Stimulated activated CD4-positive, alpha-beta T cell treated with anti-CD3 and anti-CD28 coated beads, Interleukin-1b, Interleukin-23, amount 100 ng/mL, for 48 hours (primary cell): ENCODE results near the gene HOXA13.

Experiments
- DNase-seq: peaks from one replicate; pipeline ENCODE4 v3.0.0-alpha.2; 2020

HOXA13 gene

GRCh38 chr7:27205325-27206280 lies 5.7 kb upstream of the HOXA13 start:
- no peak for DNase-seq

DNA sequence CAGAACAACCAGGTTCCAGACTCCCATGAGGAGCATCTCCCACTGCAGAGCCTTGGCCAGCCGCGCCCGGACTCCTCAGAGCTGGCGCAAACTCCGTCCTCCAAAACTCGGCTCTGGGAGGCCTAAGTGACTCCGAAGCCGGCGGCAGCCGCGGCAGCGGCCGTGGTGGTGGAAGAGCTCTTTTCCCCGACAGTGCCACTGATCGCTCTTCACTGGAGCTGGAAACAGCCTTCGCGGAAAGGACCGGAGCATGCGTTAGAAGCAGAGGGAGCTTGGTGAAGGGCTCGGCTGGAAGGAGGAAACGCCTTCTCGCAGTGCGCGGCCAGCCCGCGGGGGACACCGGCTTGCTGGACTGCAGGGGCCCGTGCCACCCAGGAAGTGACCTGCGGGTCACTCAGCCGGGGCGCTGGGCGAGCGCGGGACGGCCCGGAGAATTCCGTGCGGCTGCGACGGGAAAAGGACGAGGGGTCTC lies 5.0 kb upstream of the HOXA13 start:
- no peak for DNase-seq

- DNase-seq: no peak
Observed at GRCh38 chr7:27203964-27204594, 4.2 kb upstream of the HOXA13 start.

- no peak for DNase-seq
Observed at GRCh38 chr7:27203365-27203953, 3.6 kb upstream of the HOXA13 start.

DNA sequence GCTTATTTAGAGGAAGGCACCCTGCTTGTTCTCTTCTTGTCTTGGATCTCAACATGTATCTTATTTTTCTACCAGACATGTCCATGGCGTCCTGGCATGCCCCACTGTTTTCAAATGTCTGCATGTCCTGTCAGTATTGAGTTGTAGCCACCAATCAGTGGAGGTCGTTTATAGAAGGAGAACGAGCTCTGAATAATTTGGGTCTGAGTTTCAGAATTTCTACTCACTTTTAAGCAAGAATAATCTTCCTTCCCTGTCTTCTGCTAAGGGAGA lies 2.9 kb upstream of the HOXA13 start:
- no peak for DNase-seq

GRCh38 chr7:27202018-27202861 lies 2.3 kb upstream of the HOXA13 start:
- no peak for DNase-seq

DNA sequence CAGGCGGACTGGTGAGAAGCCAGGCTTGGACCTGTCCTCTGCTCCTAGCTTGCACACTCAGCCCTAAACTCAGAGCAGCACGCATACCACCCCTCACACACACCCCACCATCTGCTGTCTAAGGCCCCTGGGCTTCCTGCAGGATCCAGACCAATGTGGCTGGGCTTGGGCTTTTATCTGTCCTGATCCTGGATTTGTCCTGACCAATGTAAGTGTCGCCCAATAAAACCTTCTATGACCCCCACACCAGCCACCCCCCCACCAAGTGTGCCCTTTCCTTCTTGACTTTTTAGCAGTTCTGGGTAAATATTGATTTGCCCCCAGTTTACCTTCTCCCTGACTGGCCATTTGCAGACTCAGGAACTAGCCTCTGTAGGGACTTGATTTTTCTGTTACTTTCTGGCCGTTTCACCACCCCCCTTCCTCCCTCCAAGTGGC lies 1.7 kb upstream of the HOXA13 start:
- no peak for DNase-seq

- DNase-seq: no peak
Observed at GRCh38 chr7:27200761-27201579, 1.1 kb upstream of the HOXA13 start.

DNA sequence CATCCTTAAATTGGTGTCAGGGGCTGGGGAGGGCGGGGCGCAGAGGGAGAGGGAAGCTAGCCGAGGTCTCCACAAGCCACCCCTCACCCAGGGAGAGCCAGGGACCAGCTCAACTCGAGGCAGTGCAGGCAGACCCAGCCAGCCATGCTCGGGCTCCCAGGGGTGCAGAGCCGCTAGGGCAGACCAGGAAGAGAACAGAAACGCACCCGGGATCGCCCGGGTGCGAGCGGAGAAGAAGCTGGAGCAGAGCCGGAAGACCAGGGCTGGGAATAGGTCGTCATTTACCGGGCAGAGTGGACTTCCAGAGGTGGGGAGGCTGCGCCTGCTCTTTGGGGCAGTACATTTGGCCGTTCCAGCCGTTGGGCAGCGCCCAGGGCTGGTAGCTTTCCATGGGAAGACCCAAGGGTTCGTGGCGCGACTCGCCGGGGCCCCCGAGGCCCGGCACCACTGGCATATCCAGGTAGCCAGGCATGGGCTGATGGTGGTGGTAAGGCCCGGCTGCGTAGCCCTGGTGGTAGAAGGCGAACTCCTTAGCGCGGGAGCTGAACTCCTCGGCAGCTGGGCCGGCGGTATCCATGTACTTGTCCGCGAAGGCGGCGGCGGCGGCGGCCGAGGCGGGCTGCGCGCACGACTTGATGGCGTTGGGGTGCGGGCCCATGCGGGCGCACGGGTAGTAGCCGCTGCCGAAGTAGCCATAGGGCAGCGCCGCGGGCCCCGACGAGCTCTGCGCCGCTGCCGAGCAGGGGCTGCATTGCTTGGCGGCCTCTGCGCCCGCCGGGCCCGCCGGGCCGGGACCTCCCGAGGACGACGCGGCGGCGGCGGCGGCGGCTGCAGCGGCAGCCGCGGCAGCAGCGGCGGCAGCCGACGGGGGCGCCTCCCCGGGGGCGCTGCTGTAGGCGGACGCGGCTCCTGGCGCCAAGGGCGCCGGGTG lies 755 bp downstream of the HOXA13 start:
- no peak for DNase-seq

GRCh38 chr7:27198138-27198841 lies 1.6 kb downstream of the HOXA13 start:
- DNase-seq: no peak

GRCh38 chr7:27197137-27198042 lies 2.5 kb downstream of the HOXA13 start:
- no peak for DNase-seq

GRCh38 chr7:27196287-27196767 lies 3.6 kb downstream of the HOXA13 start:
- peak; percentile 83 for DNase-seq

- DNase-seq: no peak
Observed at GRCh38 chr7:27194686-27195379, 5.1 kb downstream of the HOXA13 start.

GRCh38 chr7:27194002-27194352 lies 5.9 kb downstream of the HOXA13 start:
- DNase-seq: no peak

DNA sequence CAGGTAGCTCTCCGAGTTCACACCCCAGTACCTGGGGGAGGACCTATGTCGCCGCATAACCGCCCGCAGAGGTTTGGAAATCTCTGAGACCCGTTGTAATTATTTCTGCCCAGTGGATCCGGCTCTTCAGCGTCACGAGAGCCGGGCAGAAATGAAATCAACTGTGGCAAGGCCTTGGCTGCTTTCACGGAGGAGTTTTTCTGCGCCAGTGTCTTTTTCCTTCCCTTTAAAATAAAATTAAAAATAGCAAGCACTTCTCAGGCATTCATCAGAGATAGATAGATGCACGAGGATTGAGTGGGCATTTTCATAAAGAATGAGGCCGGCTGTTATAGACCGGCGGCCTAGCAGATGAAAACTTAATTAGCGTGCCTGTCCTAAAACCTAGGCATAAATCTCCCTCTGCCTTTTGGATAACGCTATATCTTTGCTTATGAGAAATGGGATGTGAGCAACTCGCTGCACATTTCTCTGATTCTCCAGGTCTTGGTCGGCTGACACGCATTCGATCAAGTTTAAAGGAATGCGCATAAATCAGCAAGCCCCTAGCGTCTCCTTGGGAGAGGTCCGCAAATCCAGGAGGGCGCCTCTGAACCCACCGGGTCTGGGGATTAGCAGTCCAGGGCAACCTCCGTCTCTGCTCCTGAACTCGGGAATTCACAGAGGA lies 6.4 kb downstream of the HOXA13 start:
- DNase-seq: no peak

- no peak for DNase-seq
Observed at GRCh38 chr7:27192546-27193334, 7.2 kb downstream of the HOXA13 start.
